GM18505 (cell line): Measurements from ENCODE around the gene MCCC1.

Experiments
- ATAC-seq: cut with Tn5 transposase; IDR thresholded peaks from one replicate; pipeline ENCODE4 v1.9.1; 2021; ENCODE audit not compliant: unreplicated experiment
- POLR2A ChIP-seq: IDR thresholded peaks from 4 replicates; pipeline ENCODE4 v1.6.1; 2011; ENCODE audit warnings: borderline replicate concordance; ENCODE audit not compliant: insufficient read depth, insufficient read length; ENCODE audit errors: extremely low read depth

MCCC1 gene

GRCh38 chr3:183050706-183051105 lies 48.6 kb downstream of the MCCC1 start:
- no peak for TF ChIP-seq POLR2A
- ATAC-seq, result no peak

- no peak for TF ChIP-seq POLR2A
- ATAC-seq, result no peak
These were observed 52.4 kb downstream of the MCCC1 start for GRCh38 chr3:183046883-183047282.

- no peak for TF ChIP-seq POLR2A
- peak; percentile 96 for ATAC-seq
These were observed 54.6 kb downstream of the MCCC1 start for GRCh38 chr3:183044547-183045229.

- no peak for ATAC-seq
- TF ChIP-seq POLR2A, result no peak
These were observed 60.5 kb downstream of the MCCC1 start for GRCh38 chr3:183038757-183039156.

GRCh38 chr3:183038221-183038620 lies 61.1 kb downstream of the MCCC1 start:
- ATAC-seq, result no peak

GRCh38 chr3:183033746-183034145 lies 65.5 kb downstream of the MCCC1 start:
- no peak for ATAC-seq
- TF ChIP-seq POLR2A, result no peak

More at GRCh38 chr3:183038221-183038620, 61.1 kb downstream of the MCCC1 start:
- no peak for TF ChIP-seq POLR2A

GRCh38 chr3:183032880-183033555 lies 66.3 kb downstream of the MCCC1 start:
- no peak for TF ChIP-seq POLR2A
- no peak for ATAC-seq

- ATAC-seq, result no peak
- TF ChIP-seq POLR2A, result no peak
These were observed 67.5 kb downstream of the MCCC1 start for GRCh38 chr3:183031826-183032225.

- no peak for TF ChIP-seq POLR2A
These were observed 70.9 kb downstream of the MCCC1 start for GRCh38 chr3:183028416-183028815.

GRCh38 chr3:183027276-183027675 lies 72.0 kb downstream of the MCCC1 start:
- ATAC-seq, result no peak
- TF ChIP-seq POLR2A, result no peak

More at GRCh38 chr3:183028416-183028815, 70.9 kb downstream of the MCCC1 start:
- ATAC-seq, result no peak

GRCh38 chr3:183022936-183023516 lies 76.3 kb downstream of the MCCC1 start:
- ATAC-seq, result no peak
- TF ChIP-seq POLR2A, result no peak

- no peak for TF ChIP-seq POLR2A
- ATAC-seq, result no peak
These were observed 80.7 kb downstream of the MCCC1 start for GRCh38 chr3:183018421-183019192.

- no peak for ATAC-seq
- no peak for TF ChIP-seq POLR2A
These were observed 84.1 kb downstream of the MCCC1 start for GRCh38 chr3:183015185-183015584.

GRCh38 chr3:183013856-183014255 lies 85.4 kb downstream of the MCCC1 start:
- TF ChIP-seq POLR2A, result no peak
- no peak for ATAC-seq

- ATAC-seq, result no peak
These were observed 86.2 kb downstream of the MCCC1 start for GRCh38 chr3:183013074-183013473.

More at GRCh38 chr3:183013074-183013473, 86.2 kb downstream of the MCCC1 start:
- no peak for TF ChIP-seq POLR2A
